H9 (cell line): Measurements from ENCODE around the gene C9. TPM values are rescaled to one million over a fixed set of nuclear protein-coding genes. Genes with fewer than 3 reads are reported as not detected.

Experiments
- DNase-seq: peaks from one replicate; pipeline ENCODE4 v3.0.0-alpha.2; 2017
- H2AFZ ChIP-seq: one replicate; pipeline ENCODE4 v1.6.1; 2013; ENCODE audit warnings: mild to moderate bottlenecking, low read length, control low read depth, moderate library complexity
- H2AK5ac ChIP-seq: 2 replicates; pipeline ENCODE4 v1.6.1; 2013; ENCODE audit warnings: low read length, control low read depth, mixed read lengths; ENCODE audit not compliant: insufficient read length
- H2BK120ac ChIP-seq: one replicate; pipeline ENCODE4 v1.6.1; 2013; ENCODE audit warnings: low read depth, mild to moderate bottlenecking, low read length, control low read depth, inconsistent platforms; ENCODE audit not compliant: poor library complexity, severe bottlenecking
- H2BK12ac ChIP-seq: 2 replicates; pipeline ENCODE4 v1.6.1; 2013; ENCODE audit warnings: low read length, control low read depth, mixed read lengths, low read depth; ENCODE audit not compliant: insufficient read length
- H2BK15ac ChIP-seq: 2 replicates; pipeline ENCODE4 v1.6.1; 2013; ENCODE audit warnings: low read depth, low read length, control low read depth
- H2BK20ac ChIP-seq: one replicate; pipeline ENCODE4 v1.6.1; 2013; ENCODE audit warnings: low read depth, mild to moderate bottlenecking, low read length, control low read depth, inconsistent platforms; ENCODE audit not compliant: poor library complexity, severe bottlenecking
- H2BK5ac ChIP-seq: 2 replicates; pipeline ENCODE4 v1.6.1; 2013; ENCODE audit warnings: low read length, control low read depth, mixed read lengths; ENCODE audit not compliant: insufficient read length
- H3K14ac ChIP-seq: 2 replicates; pipeline ENCODE4 v1.6.1; 2013; ENCODE audit warnings: low read length, control low read depth; ENCODE audit not compliant: insufficient read depth
- H3K18ac ChIP-seq: 2 replicates; pipeline ENCODE4 v1.6.1; 2013; ENCODE audit warnings: low read depth, mild to moderate bottlenecking, mixed read lengths, low read length, control low read depth; ENCODE audit not compliant: insufficient read length
- H3K23ac ChIP-seq: 2 replicates; pipeline ENCODE4 v1.6.1; 2013; ENCODE audit warnings: low read length, control low read depth, mixed read lengths, low read depth; ENCODE audit not compliant: insufficient read length
- H3K23me2 ChIP-seq: 2 replicates; pipeline ENCODE4 v1.6.1; 2013; ENCODE audit warnings: low read depth, mild to moderate bottlenecking, mixed read lengths, low read length, control low read depth; ENCODE audit not compliant: insufficient read length, poor library complexity, severe bottlenecking
- H3K27ac ChIP-seq: 2 replicates; pipeline ENCODE4 v1.5.1; 2013; ENCODE audit warnings: low read length, control low read depth, mixed read lengths, low read depth; ENCODE audit not compliant: insufficient read length
- H3K27me3 ChIP-seq: 2 replicates; pipeline ENCODE4 v1.6.1; 2013; ENCODE audit warnings: low read length, control low read depth, inconsistent platforms; ENCODE audit not compliant: insufficient read depth
- H3K4ac ChIP-seq: 2 replicates; pipeline ENCODE4 v1.6.1; 2013; ENCODE audit warnings: low read depth, mild to moderate bottlenecking, control low read depth, inconsistent platforms, low read length, moderate library complexity
- H3K4me1 ChIP-seq: 2 replicates; pipeline ENCODE4 v1.6.1; 2013; ENCODE audit warnings: low read length, control low read depth, inconsistent platforms; ENCODE audit not compliant: insufficient read depth
- H3K4me2 ChIP-seq: 2 replicates; pipeline ENCODE4 v1.6.1; 2013; ENCODE audit warnings: low read length, control low read depth, mixed read lengths; ENCODE audit not compliant: insufficient read length, insufficient read depth
- H3K56ac ChIP-seq: 2 replicates; pipeline ENCODE4 v1.6.1; 2013; ENCODE audit warnings: low read depth, mild to moderate bottlenecking, mixed read lengths, low read length, control low read depth; ENCODE audit not compliant: insufficient read length
- H3K79me1 ChIP-seq: 2 replicates; pipeline ENCODE4 v1.6.1; 2013; ENCODE audit warnings: low read depth, mild to moderate bottlenecking, moderate library complexity, low read length, control low read depth, inconsistent platforms; ENCODE audit not compliant: insufficient read depth, poor library complexity, severe bottlenecking
- H3K79me2 ChIP-seq: 2 replicates; pipeline ENCODE4 v1.6.1; 2013; ENCODE audit warnings: low read length, control low read depth, inconsistent platforms; ENCODE audit not compliant: insufficient read depth
- H3K9ac ChIP-seq: 2 replicates; pipeline ENCODE4 v1.6.1; 2013; ENCODE audit warnings: low read length, control low read depth, mixed read lengths; ENCODE audit not compliant: insufficient read length; ENCODE audit errors: extremely low read depth
- H3K9me3 ChIP-seq: one replicate; pipeline ENCODE4 v1.6.1; 2013; ENCODE audit warnings: low read depth, low read length, inconsistent platforms; ENCODE audit not compliant: control insufficient read depth
- H3T11ph ChIP-seq: one replicate; pipeline ENCODE4 v1.6.1; 2013; ENCODE audit warnings: mild to moderate bottlenecking, low read length, control low read depth, inconsistent platforms
- H4K20me1 ChIP-seq: one replicate; pipeline ENCODE4 v1.6.1; 2013; ENCODE audit not compliant: control insufficient read depth, insufficient read length, insufficient read depth
- H4K5ac ChIP-seq: 2 replicates; pipeline ENCODE4 v1.6.1; 2013; ENCODE audit warnings: low read depth, mild to moderate bottlenecking, mixed read lengths, low read length, control low read depth; ENCODE audit not compliant: insufficient read length
- H4K8ac ChIP-seq: replicated peaks from 2 replicates; pipeline ENCODE4 v1.6.1; 2013; ENCODE audit warnings: low read length, control low read depth, mixed read lengths, low read depth; ENCODE audit not compliant: insufficient read length
- H4K91ac ChIP-seq: 2 replicates; pipeline ENCODE4 v1.6.1; 2013; ENCODE audit warnings: low read depth, mild to moderate bottlenecking, moderate library complexity, mixed read lengths, low read length, control low read depth; ENCODE audit not compliant: insufficient read length
- H3K27ac Mint-ChIP-seq, 3 experiments: 2 replicates in 2 of 3; 3 replicates in 1 of 3; pipeline ENCODE4 v1.8.0; 2020 to 2021; ENCODE audit warnings: mixed read lengths in 3 of 3, mild to moderate bottlenecking in 1 of 3, moderate library complexity in 1 of 3
- H3K27me3 Mint-ChIP-seq: 2 replicates; pipeline ENCODE4 v1.8.0; 2021; ENCODE audit warnings: low read depth, mild to moderate bottlenecking, moderate library complexity, mixed read lengths
- H3K36me3 Mint-ChIP-seq, 3 experiments: 2 replicates in 2 of 3; 3 replicates in 1 of 3; pipeline ENCODE4 v1.8.0; 2020 to 2021; ENCODE audit warnings: low read depth in 3 of 3, mixed read lengths in 3 of 3; ENCODE audit not compliant: insufficient read depth in 1 of 3
- H3K4me1 Mint-ChIP-seq, 2 experiments: 2 replicates each; pipeline ENCODE4 v1.8.0; 2020; ENCODE audit warnings: mixed read lengths in 2 of 2
- H3K4me3 Mint-ChIP-seq, 2 experiments: 2 replicates in 1 of 2; 3 replicates in 1 of 2; pipeline ENCODE4 v1.8.0; 2020 to 2021; ENCODE audit warnings: mild to moderate bottlenecking in 2 of 2, mixed read lengths in 2 of 2, moderate library complexity in 1 of 2
- H3K9me3 Mint-ChIP-seq, 2 experiments: 2 replicates in 1 of 2; 3 replicates in 1 of 2; pipeline ENCODE4 v1.8.0; 2020; ENCODE audit warnings: mild to moderate bottlenecking in 2 of 2, mixed read lengths in 2 of 2, moderate library complexity in 1 of 2
- total RNA-seq: library from RNA; stranded (reverse); gene quantifications from 2 replicates; pipeline ENCODE4 v1.2.1, GENCODE V29; 2021
- TF ChIP-seq, protein P1 (sequence below): fragments of 200-600 bp; sonication (generic); conservative IDR thresholded peaks from 3 replicates; pipeline ENCODE4 v1.8.0; 2021; ENCODE audit warnings: antibody characterized with exemption, mild to moderate bottlenecking

C9 gene
- total RNA-seq, 1 experiment from 2014 or later, result not detected

DNA sequence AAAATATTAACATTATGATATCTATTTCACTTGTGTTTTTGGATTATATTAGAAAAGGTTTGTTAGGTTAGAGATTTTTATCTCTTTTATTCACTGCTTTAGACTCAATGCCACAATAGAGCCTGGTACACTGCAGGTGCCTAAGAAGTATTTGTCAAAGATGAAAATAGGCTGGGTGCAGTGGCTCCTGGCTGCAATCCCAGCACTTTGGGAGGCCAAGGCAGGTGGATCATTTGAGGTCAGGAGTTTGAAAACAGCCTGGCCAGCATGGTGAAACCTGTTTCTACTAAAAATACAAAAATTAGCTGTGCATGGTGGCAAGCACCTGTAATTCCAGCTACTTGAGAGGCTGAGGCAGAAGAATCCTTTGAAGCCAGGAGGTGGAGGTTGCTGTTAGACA lies 64.3 kb downstream of the C9 start:
- Histone ChIP-seq H2AFZ (no peak overlapping the region), H3K79me2 (no peaks in the 10 kb centered on the region), H3K18ac (no peak overlapping the region), H3K9ac (no peak overlapping the region), H2BK12ac (no peak overlapping the region), H3K27ac (no peak overlapping the region), H3K4ac (no peak overlapping the region), H2BK20ac (no peak overlapping the region), H3K23ac (no peak overlapping the region), H3K23me2 (no peaks in the 10 kb centered on the region), H3K14ac (no peak overlapping the region), H3K56ac (no peak overlapping the region), H2BK120ac (no peak overlapping the region), H2BK15ac (no peak overlapping the region), H4K5ac (no peak overlapping the region), H4K91ac (no peak overlapping the region), H3K79me1 (no peaks in the 10 kb centered on the region), H3K9me3 (no peaks in the 10 kb centered on the region), H4K8ac (no peak overlapping the region), H3K4me2 (no peak overlapping the region), H3K27me3 (no peaks in the 10 kb centered on the region), H4K20me1 (no peaks in the 10 kb centered on the region), H3K4me1 (no peaks in the 10 kb centered on the region), H2BK5ac (no peak overlapping the region), H3T11ph (no peak overlapping the region), H2AK5ac (no peak overlapping the region)
- DNase-seq, result no peak
- Mint-ChIP-seq H3K36me3 (peaks cover 0 to 5% (median 3%) of the 10 kb centered on the region in 3 experiments; a peak in 3 of 7 replicates), H3K9me3 (peaks cover 5% of the 10 kb centered on the region in 2 experiments), H3K4me1 (no peaks in the 10 kb centered on the region), H3K4me3 (no peak overlapping the region), H3K27ac (no peak overlapping the region), H3K27me3 (no peaks in the 10 kb centered on the region)
- TF ChIP-seq, protein P1, sequence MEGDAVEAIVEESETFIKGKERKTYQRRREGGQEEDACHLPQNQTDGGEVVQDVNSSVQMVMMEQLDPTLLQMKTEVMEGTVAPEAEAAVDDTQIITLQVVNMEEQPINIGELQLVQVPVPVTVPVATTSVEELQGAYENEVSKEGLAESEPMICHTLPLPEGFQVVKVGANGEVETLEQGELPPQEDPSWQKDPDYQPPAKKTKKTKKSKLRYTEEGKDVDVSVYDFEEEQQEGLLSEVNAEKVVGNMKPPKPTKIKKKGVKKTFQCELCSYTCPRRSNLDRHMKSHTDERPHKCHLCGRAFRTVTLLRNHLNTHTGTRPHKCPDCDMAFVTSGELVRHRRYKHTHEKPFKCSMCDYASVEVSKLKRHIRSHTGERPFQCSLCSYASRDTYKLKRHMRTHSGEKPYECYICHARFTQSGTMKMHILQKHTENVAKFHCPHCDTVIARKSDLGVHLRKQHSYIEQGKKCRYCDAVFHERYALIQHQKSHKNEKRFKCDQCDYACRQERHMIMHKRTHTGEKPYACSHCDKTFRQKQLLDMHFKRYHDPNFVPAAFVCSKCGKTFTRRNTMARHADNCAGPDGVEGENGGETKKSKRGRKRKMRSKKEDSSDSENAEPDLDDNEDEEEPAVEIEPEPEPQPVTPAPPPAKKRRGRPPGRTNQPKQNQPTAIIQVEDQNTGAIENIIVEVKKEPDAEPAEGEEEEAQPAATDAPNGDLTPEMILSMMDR, result no peak
